GM19035 (cell line): Measurements from ENCODE around the gene ATP8A1.
A peak's percentile ranks its signal among the peaks of the same experiment; 100 is the strongest.

ENCODE experiments used
- ATAC-seq: cut with Tn5 transposase; IDR thresholded peaks from one replicate; pipeline ENCODE4 v1.9.1; 2021; ENCODE audit not compliant: unreplicated experiment

The ATP8A1 gene

GRCh38 chr4:42574870-42575430, 82.0 kb downstream of the ATP8A1 start:
- ATAC-seq: no peak

- no peak for ATAC-seq
These were observed 83.7 kb downstream of the ATP8A1 start for GRCh38 chr4:42573249-42573648.

GRCh38 chr4:42570221-42570620, 86.7 kb downstream of the ATP8A1 start:
- ATAC-seq: no peak

- peak; percentile 92 for ATAC-seq
These were observed 88.2 kb downstream of the ATP8A1 start for GRCh38 chr4:42568610-42569207.

- no peak for ATAC-seq
These were observed 90.1 kb downstream of the ATP8A1 start for GRCh38 chr4:42566835-42567234.

- ATAC-seq: no peak
These were observed 94.9 kb downstream of the ATP8A1 start for GRCh38 chr4:42562016-42562415.

- no peak for ATAC-seq
These were observed 95.9 kb downstream of the ATP8A1 start for GRCh38 chr4:42561031-42561430.

- no peak for ATAC-seq
These were observed 96.4 kb downstream of the ATP8A1 start for GRCh38 chr4:42560467-42560861.

GRCh38 chr4:42558156-42558555, 98.7 kb downstream of the ATP8A1 start:
- no peak for ATAC-seq

- ATAC-seq: no peak
These were observed 101.1 kb downstream of the ATP8A1 start for GRCh38 chr4:42555828-42556227.

- no peak for ATAC-seq
These were observed 102.8 kb downstream of the ATP8A1 start for GRCh38 chr4:42554072-42554471.

- ATAC-seq: no peak
These were observed 107.0 kb downstream of the ATP8A1 start for GRCh38 chr4:42549896-42550295.

- ATAC-seq: no peak
These were observed 109.1 kb downstream of the ATP8A1 start for GRCh38 chr4:42547805-42548204.

GRCh38 chr4:42543762-42544161, 113.1 kb downstream of the ATP8A1 start:
- no peak for ATAC-seq

- no peak for ATAC-seq
These were observed 113.8 kb downstream of the ATP8A1 start for GRCh38 chr4:42543126-42543525.

GRCh38 chr4:42541647-42542046, 115.3 kb downstream of the ATP8A1 start:
- no peak for ATAC-seq

GRCh38 chr4:42533042-42533441, 123.9 kb downstream of the ATP8A1 start:
- no peak for ATAC-seq

- no peak for ATAC-seq
These were observed 125.4 kb downstream of the ATP8A1 start for GRCh38 chr4:42531341-42532030.

GRCh38 chr4:42523066-42523718, 133.7 kb downstream of the ATP8A1 start:
- ATAC-seq: no peak

- no peak for ATAC-seq
These were observed 137.0 kb downstream of the ATP8A1 start for GRCh38 chr4:42519803-42520417.

GRCh38 chr4:42515156-42515884, 141.6 kb downstream of the ATP8A1 start:
- no peak for ATAC-seq
